ENCODE measurements around the gene TRIO. TPM values are rescaled to one million over a fixed set of nuclear protein-coding genes. Genes with fewer than 3 reads are reported as not detected.

The TRIO gene
- total RNA-seq, 1 donor: 410 TPM

GRCh38 chr5:14231156-14231555 lies 88.0 kb downstream of the TRIO start:
- no peak overlapping the region for H3K4me3 ChIP-seq (ENCODE audit: low read depth, low read length)
- TF ChIP-seq CTCF (IDR thresholded peaks at IDR 0.05; ENCODE audit: insufficient read depth, low read depth, low read length): no peak
- DNase-seq (ENCODE audit: low read depth): peak; percentile 73

- DNase-seq (ENCODE audit: low read depth): no peak
- no peak overlapping the region for H3K4me3 ChIP-seq (ENCODE audit: low read depth, low read length)
- no peak for TF ChIP-seq CTCF (IDR thresholded peaks at IDR 0.05; ENCODE audit: insufficient read depth, low read depth, low read length)
Observed at GRCh38 chr5:14231890-14232289, 88.7 kb downstream of the TRIO start.

GRCh38 chr5:14234204-14234603 lies 91.1 kb downstream of the TRIO start:
- no peak for TF ChIP-seq CTCF (IDR thresholded peaks at IDR 0.05; ENCODE audit: insufficient read depth, low read depth, low read length)
- H3K4me3 ChIP-seq (ENCODE audit: low read depth, low read length): no peak overlapping the region
- no peak for DNase-seq (ENCODE audit: low read depth)

- no peak for TF ChIP-seq CTCF (IDR thresholded peaks at IDR 0.05; ENCODE audit: insufficient read depth, low read depth, low read length)
- H3K4me3 ChIP-seq (ENCODE audit: low read depth, low read length): no peak overlapping the region
- DNase-seq (ENCODE audit: low read depth): no peak
Observed at GRCh38 chr5:14235872-14236271, 92.7 kb downstream of the TRIO start.

GRCh38 chr5:14236757-14237156 lies 93.6 kb downstream of the TRIO start:
- no peak for TF ChIP-seq CTCF (IDR thresholded peaks at IDR 0.05; ENCODE audit: insufficient read depth, low read depth, low read length)
- DNase-seq (ENCODE audit: low read depth): no peak
- no peak overlapping the region for H3K4me3 ChIP-seq (ENCODE audit: low read depth, low read length)

GRCh38 chr5:14237317-14238086 lies 94.4 kb downstream of the TRIO start:
- TF ChIP-seq CTCF (IDR thresholded peaks at IDR 0.05; ENCODE audit: insufficient read depth, low read depth, low read length): no peak
- no peak overlapping the region for H3K4me3 ChIP-seq (ENCODE audit: low read depth, low read length)
- DNase-seq (ENCODE audit: low read depth): no peak

GRCh38 chr5:14238272-14238671 lies 95.1 kb downstream of the TRIO start:
- no peak for TF ChIP-seq CTCF (IDR thresholded peaks at IDR 0.05; ENCODE audit: insufficient read depth, low read depth, low read length)
- no peak for DNase-seq (ENCODE audit: low read depth)
- H3K4me3 ChIP-seq (ENCODE audit: low read depth, low read length): no peak overlapping the region
